Endodermal cell (in vitro differentiated cells): ENCODE data around the gene EYS. TPM values are rescaled to one million over a fixed set of nuclear protein-coding genes. Genes with fewer than 3 reads are reported as not detected.

Experiments
- DNase-seq: peaks from one replicate; pipeline ENCODE4 v3.0.0-alpha.2; 2017
- H3K27ac ChIP-seq: 2 replicates; pipeline ENCODE4 v1.5.1; 2013; ENCODE audit warnings: mild to moderate bottlenecking, low read depth, low read length, moderate library complexity
- H3K27me3 ChIP-seq: 2 replicates; pipeline ENCODE4 v1.6.1; 2013; ENCODE audit warnings: mild to moderate bottlenecking, low read length, moderate library complexity; ENCODE audit not compliant: insufficient read depth, control insufficient read depth, poor library complexity, severe bottlenecking
- H3K36me3 ChIP-seq: 2 replicates; pipeline ENCODE4 v1.7.0; 2013; ENCODE audit warnings: mild to moderate bottlenecking, low read length, moderate library complexity; ENCODE audit not compliant: control insufficient read depth, insufficient read depth
- H3K4me1 ChIP-seq: one replicate; pipeline ENCODE4 v1.7.0; 2013; ENCODE audit warnings: low read length; ENCODE audit not compliant: control insufficient read depth, insufficient read depth
- H3K4me3 ChIP-seq: 2 replicates; pipeline ENCODE4 v1.5.1; 2013; ENCODE audit warnings: mild to moderate bottlenecking, low read length, moderate library complexity
- H3K9ac ChIP-seq: 2 replicates; pipeline ENCODE4 v1.6.1; 2013; ENCODE audit warnings: mild to moderate bottlenecking, low read length, moderate library complexity; ENCODE audit not compliant: poor library complexity, severe bottlenecking; ENCODE audit errors: extremely low read depth
- H3K9me3 ChIP-seq: 2 replicates; pipeline ENCODE4 v1.6.1; 2013; ENCODE audit warnings: mild to moderate bottlenecking, low read length, moderate library complexity; ENCODE audit not compliant: control insufficient read depth
- H3K27ac Mint-ChIP-seq: 2 replicates; pipeline ENCODE4 v1.8.0; 2020; ENCODE audit warnings: mixed read lengths
- H3K27me3 Mint-ChIP-seq: 2 replicates; pipeline ENCODE4 v1.8.0; 2021; ENCODE audit warnings: mild to moderate bottlenecking, mixed read lengths; ENCODE audit not compliant: insufficient read depth
- H3K36me3 Mint-ChIP-seq: 2 replicates; pipeline ENCODE4 v1.8.0; 2020; ENCODE audit warnings: low read depth, mixed read lengths
- H3K4me1 Mint-ChIP-seq: 2 replicates; pipeline ENCODE4 v1.8.0; 2020; ENCODE audit warnings: mixed read lengths
- H3K4me3 Mint-ChIP-seq: 2 replicates; pipeline ENCODE4 v1.8.0; 2020; ENCODE audit warnings: mild to moderate bottlenecking, moderate library complexity, mixed read lengths
- H3K9me3 Mint-ChIP-seq: 2 replicates; pipeline ENCODE4 v1.8.0; 2020; ENCODE audit warnings: mild to moderate bottlenecking, mixed read lengths
- CTCF ChIP-seq: fragments of 200-600 bp; sonication (generic); conservative IDR thresholded peaks from 2 replicates; pipeline ENCODE4 v1.5.0; 2021; ENCODE audit warnings: antibody characterized with exemption, mild to moderate bottlenecking
- WGBS, 2 experiments: methylation state at CpG; one replicate each; pipeline versions ENCODE4 v1.1.5 to v1.1.7; 2013; ENCODE audit warnings: missing lambda C conversion rate in 2 of 2, mixed read lengths in 1 of 2; ENCODE audit not compliant: insufficient coverage in 1 of 2, insufficient read length in 1 of 2; 5-methylcytosine and 5-hydroxymethylcytosine counted together
- total RNA-seq, 2 donors: library from RNA; stranded (reverse); fragmentation: NEBNext Ultra II Directional in 1 of 2; extraction: Animal tissue kit (Norgen Biotek cat#: 25700) in 1 of 2; gene quantifications; 2 replicates in 1 of 2; 3 replicates in 1 of 2; pipeline ENCODE4 v1.2.1, GENCODE V29; 2021

EYS gene
- total RNA-seq, 2 donors from 2014 or later: 0.31 to 0.70 TPM

- H3K4me3 Mint-ChIP-seq: no peak overlapping the region
- Histone ChIP-seq H3K9me3 (no peaks in the 10 kb centered on the region), H3K36me3 (no peaks in the 10 kb centered on the region), H3K27ac (no peak overlapping the region), H3K9ac (no peak overlapping the region), H3K27me3 (no peaks in the 10 kb centered on the region), H3K4me1 (peaks cover 4% of the 10 kb centered on the region), H3K4me3 (no peak overlapping the region)
- no peak for TF ChIP-seq CTCF
- H3K9me3 Mint-ChIP-seq: peaks cover 2% of the 10 kb centered on the region
- no peak overlapping the region for H3K27ac Mint-ChIP-seq
- H3K36me3 Mint-ChIP-seq: no peaks in the 10 kb centered on the region
- no peak for DNase-seq
- no peaks in the 10 kb centered on the region for H3K27me3 Mint-ChIP-seq
- peaks cover 6% of the 10 kb centered on the region for H3K4me1 Mint-ChIP-seq
Observed at GRCh38 chr6:64838726-64839125, 868.3 kb downstream of the EYS start.

DNA sequence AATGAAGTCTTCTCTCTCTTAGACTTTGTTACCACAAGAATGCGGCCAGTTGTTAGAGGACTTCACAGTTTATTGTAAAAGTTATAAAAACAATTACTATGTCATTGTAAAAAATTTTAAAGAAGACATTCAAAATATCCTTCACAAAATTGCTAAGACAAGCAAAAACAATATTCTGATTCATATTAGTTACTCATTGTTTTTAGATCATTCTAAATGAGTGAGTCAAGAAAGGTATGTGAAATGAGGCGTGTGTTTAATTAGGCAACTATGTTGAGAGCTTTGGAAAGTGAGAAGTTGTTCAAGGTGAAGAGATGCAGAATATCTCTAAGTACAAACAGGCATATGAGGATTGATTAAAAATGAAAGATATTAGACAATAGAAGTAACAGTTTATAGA is 875.3 kb downstream of the EYS start:
- Mint-ChIP-seq H3K27ac (no peak overlapping the region), H3K4me1 (no peaks in the 10 kb centered on the region), H3K36me3 (no peaks in the 10 kb centered on the region), H3K27me3 (no peaks in the 10 kb centered on the region), H3K4me3 (no peak overlapping the region), H3K9me3 (no peaks in the 10 kb centered on the region)
- Histone ChIP-seq H3K9ac (no peak overlapping the region), H3K36me3 (no peaks in the 10 kb centered on the region), H3K4me1 (no peaks in the 10 kb centered on the region), H3K4me3 (no peak overlapping the region), H3K27me3 (no peaks in the 10 kb centered on the region), H3K9me3 (no peaks in the 10 kb centered on the region), H3K27ac (no peak overlapping the region)
- no peak for TF ChIP-seq CTCF
- WGBS, 2 experiments: 93 to 100% methylated on average over 1 of the region's 2 CpGs
- no peak for DNase-seq

DNA sequence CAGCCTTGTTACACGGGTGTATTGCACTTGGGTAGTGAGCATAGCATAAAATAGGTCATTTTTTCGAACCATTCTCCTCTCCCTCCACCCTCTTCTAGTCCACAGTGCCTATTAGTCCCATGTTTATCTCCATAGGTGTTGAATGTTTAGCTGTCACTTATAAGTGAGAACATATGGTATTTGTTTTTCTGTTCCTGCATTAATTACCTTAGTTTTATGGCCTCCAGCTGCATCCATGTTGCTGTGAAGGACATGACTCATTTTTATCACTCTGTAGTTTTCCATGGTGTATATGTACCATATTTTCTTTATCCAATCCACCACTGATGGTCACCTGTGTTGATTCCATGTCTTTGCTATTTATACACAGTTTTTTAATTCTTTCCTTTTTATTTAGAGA is 889.5 kb downstream of the EYS start:
- H3K27ac ChIP-seq: no peak overlapping the region
- no peak for TF ChIP-seq CTCF
- 100% methylated on average over 1 to 2 of the region's 2 CpGs for WGBS, 2 experiments
- no peak overlapping the region for H3K27ac Mint-ChIP-seq
- H3K4me1 ChIP-seq: peaks cover 3% of the 10 kb centered on the region
- no peak overlapping the region for H3K9ac ChIP-seq
- H3K27me3 ChIP-seq: no peaks in the 10 kb centered on the region
- no peaks in the 10 kb centered on the region for H3K4me1 Mint-ChIP-seq
- H3K27me3 Mint-ChIP-seq: peaks cover 2% of the 10 kb centered on the region
- H3K4me3 ChIP-seq: no peak overlapping the region
- no peak for DNase-seq
- H3K9me3 Mint-ChIP-seq: no peaks in the 10 kb centered on the region
- no peaks in the 10 kb centered on the region for H3K36me3 Mint-ChIP-seq
- H3K4me3 Mint-ChIP-seq: no peak overlapping the region
- no peaks in the 10 kb centered on the region for H3K36me3 ChIP-seq
- H3K9me3 ChIP-seq: no peaks in the 10 kb centered on the region
